H1 (cell line): ENCODE measurements around the gene FMO5. TPM values are rescaled to one million over a fixed set of nuclear protein-coding genes. Genes with fewer than 3 reads are reported as not detected.
A peak's percentile ranks its signal among the peaks of the same experiment; 100 is the strongest.

Experiments used
- CTCF ChIA-PET: fragments of 300-600 bp; sonication (Branson Sonifier 250); formaldehyde crosslinking; loops from one replicate; lab custom pipeline; 2021; ENCODE audit not compliant: partially characterized antibody; lab: Charles Lee
- POLR2A ChIA-PET: fragments of 300-600 bp; sonication (Branson Sonifier 250); formaldehyde crosslinking; loops from one replicate; lab custom pipeline; 2021; ENCODE audit warnings: inconsistent platforms; ENCODE audit not compliant: partially characterized antibody; lab: Charles Lee
- DNase-seq, 2 experiments: peaks; one replicate each; pipeline versions ENCODE4 v3.0.0 to v3.0.0-alpha.2; 2010 to 2022; ENCODE audit warnings: low spot score in 2 of 2, low read depth in 1 of 2, mixed read lengths in 1 of 2
- FAIRE-seq: peaks from 2 replicates; lab custom pipeline; 2011; peaks lifted over from hg19 to GRCh38; lab: Jason Lieb, UNC
- H2AFZ ChIP-seq: 2 replicates; pipeline ENCODE4 v1.8.1; 2012; ENCODE audit warnings: low read length, inconsistent platforms
- H2AK5ac ChIP-seq: 2 replicates; pipeline ENCODE4 v1.6.1; 2013; ENCODE audit warnings: low read depth, low read length
- H2BK120ac ChIP-seq: replicated peaks from 2 replicates; pipeline ENCODE3; 2013; ENCODE audit warnings: low read depth, low read length, inconsistent platforms
- H2BK12ac ChIP-seq: 2 replicates; pipeline ENCODE4 v1.6.1; 2013; ENCODE audit warnings: low read depth, low read length
- H2BK15ac ChIP-seq: 2 replicates; pipeline ENCODE4 v1.6.1; 2013; ENCODE audit warnings: low read length
- H2BK20ac ChIP-seq: 2 replicates; pipeline ENCODE4 v1.6.1; 2013; ENCODE audit warnings: low read length
- H2BK5ac ChIP-seq: 2 replicates; pipeline ENCODE4 v1.6.1; 2013; ENCODE audit warnings: low read depth, low read length
- H3K14ac ChIP-seq: 2 replicates; pipeline ENCODE4 v1.6.1; 2013; ENCODE audit warnings: inconsistent platforms; ENCODE audit not compliant: insufficient read length
- H3K18ac ChIP-seq: 2 replicates; pipeline ENCODE4 v1.6.1; 2013; ENCODE audit warnings: low read length; ENCODE audit errors: extremely low read depth
- H3K23ac ChIP-seq: 2 replicates; pipeline ENCODE4 v1.6.1; 2013; ENCODE audit warnings: inconsistent platforms; ENCODE audit not compliant: insufficient read length
- H3K23me2 ChIP-seq: 2 replicates; pipeline ENCODE4 v1.6.1; 2013; ENCODE audit warnings: low read depth, low read length
- H3K27ac ChIP-seq: 2 replicates; pipeline ENCODE4 v1.6.1; 2011; ENCODE audit warnings: low read depth, low read length, inconsistent platforms
- H3K27me3 ChIP-seq, 4 experiments: replicated peaks in 1 of 4; 1 replicate in 1 of 4; 2 replicates in 3 of 4; pipeline versions ENCODE4 v1.6.1 to v1.8.1; 2011 to 2013; ENCODE audit warnings: low read length in 3 of 4, mild to moderate bottlenecking in 3 of 4, inconsistent platforms in 2 of 4, mixed read lengths in 2 of 4, moderate library complexity in 1 of 4; ENCODE audit not compliant: control insufficient read depth in 3 of 4, insufficient read depth in 3 of 4; ENCODE audit errors: extremely low read depth in 1 of 4
- H3K36me3 ChIP-seq, 4 experiments: 2 replicates each; pipeline versions ENCODE4 v1.6.1 to v1.8.1; 2011 to 2013; ENCODE audit warnings: mild to moderate bottlenecking in 4 of 4, low read length in 3 of 4, moderate library complexity in 2 of 4, control low read depth in 1 of 4, inconsistent platforms in 1 of 4; ENCODE audit not compliant: insufficient read depth in 4 of 4, control insufficient read depth in 2 of 4
- H3K4ac ChIP-seq: replicated peaks from 2 replicates; pipeline ENCODE3; 2013; ENCODE audit warnings: low read length, low read depth, mixed read lengths, inconsistent platforms; ENCODE audit not compliant: insufficient read length
- H3K4me1 ChIP-seq, 4 experiments: replicated peaks in 1 of 4; 1 replicate in 1 of 4; 2 replicates in 3 of 4; pipeline versions ENCODE4 v1.6.1 to v1.8.1; 2011 to 2013; ENCODE audit warnings: low read length in 3 of 4, inconsistent platforms in 2 of 4, mixed read lengths in 1 of 4; ENCODE audit not compliant: insufficient read depth in 4 of 4, control insufficient read depth in 3 of 4
- H3K4me2 ChIP-seq, 2 experiments: 2 replicates each; pipeline versions ENCODE4 v1.6.1 to v1.8.1; 2011 to 2013; ENCODE audit warnings: low read depth in 2 of 2, low read length in 2 of 2, control low read depth in 1 of 2, inconsistent platforms in 1 of 2, mild to moderate bottlenecking in 1 of 2; ENCODE audit not compliant: insufficient read depth in 1 of 2
- H3K4me3 ChIP-seq, 4 experiments: fragments of 200-600, 300-600 bp in 1 of 4; sonication (generic), shearing (Covaris generic), sonication (Bioruptor Twin) in 1 of 4; 2 replicates each; pipeline versions ENCODE4 v1.5.1 to v1.8.1; 2011 to 2016; ENCODE audit warnings: low read length in 4 of 4, low read depth in 3 of 4, control low read depth in 2 of 4, inconsistent platforms in 2 of 4, mild to moderate bottlenecking in 2 of 4, mixed read lengths in 1 of 4, moderate library complexity in 1 of 4; ENCODE audit not compliant: insufficient read depth in 2 of 4; ENCODE audit errors: extremely low read depth in 1 of 4
- H3K56ac ChIP-seq: replicated peaks from 2 replicates; pipeline ENCODE3; 2013; ENCODE audit warnings: low read depth, mild to moderate bottlenecking, mixed read lengths, low read length, inconsistent platforms; ENCODE audit not compliant: insufficient read length
- H3K79me1 ChIP-seq: 2 replicates; pipeline ENCODE4 v1.6.1; 2013; ENCODE audit warnings: low read depth, low read length, control low read depth
- H3K79me2 ChIP-seq, 2 experiments: 2 replicates each; pipeline versions ENCODE4 v1.6.1 to v1.8.1; 2012 to 2013; ENCODE audit warnings: low read length in 2 of 2, mild to moderate bottlenecking in 2 of 2, inconsistent platforms in 1 of 2; ENCODE audit not compliant: insufficient read depth in 2 of 2, control insufficient read depth in 1 of 2
- H3K9ac ChIP-seq, 4 experiments: replicated peaks in 1 of 4; 1 replicate in 1 of 4; 2 replicates in 3 of 4; pipeline versions ENCODE4 v1.6.1 to v1.8.1; 2011 to 2013; ENCODE audit warnings: low read depth in 3 of 4, low read length in 3 of 4, control low read depth in 2 of 4, mild to moderate bottlenecking in 2 of 4, moderate library complexity in 2 of 4, inconsistent platforms in 1 of 4; ENCODE audit errors: extremely low read depth in 1 of 4
- H3K9me3 ChIP-seq, 2 experiments: 2 replicates each; pipeline versions ENCODE4 v1.6.1 to v1.8.1; 2012 to 2013; ENCODE audit warnings: mild to moderate bottlenecking in 2 of 2, moderate library complexity in 2 of 2, control low read depth in 1 of 2, inconsistent platforms in 1 of 2, low read depth in 1 of 2, low read length in 1 of 2, mixed read lengths in 1 of 2; ENCODE audit not compliant: insufficient read depth in 2 of 2
- H4K20me1 ChIP-seq, 2 experiments: replicated peaks in 1 of 2; 2 replicates each; pipeline versions ENCODE3 to v1.8.1; 2011 to 2013; ENCODE audit warnings: inconsistent platforms in 2 of 2, low read length in 2 of 2, mild to moderate bottlenecking in 1 of 2; ENCODE audit not compliant: insufficient read depth in 2 of 2, control insufficient read depth in 1 of 2
- H4K5ac ChIP-seq: 2 replicates; pipeline ENCODE4 v1.6.1; 2013; ENCODE audit warnings: low read length, low read depth, mixed read lengths, inconsistent platforms; ENCODE audit not compliant: insufficient read length
- H4K8ac ChIP-seq: 2 replicates; pipeline ENCODE4 v1.8.0; 2013; ENCODE audit warnings: mild to moderate bottlenecking, moderate library complexity, low read length, inconsistent platforms; ENCODE audit not compliant: insufficient read depth; ENCODE audit errors: extremely low read depth
- H4K91ac ChIP-seq: replicated peaks from 2 replicates; pipeline ENCODE3; 2013; ENCODE audit warnings: low read length, mixed read lengths, inconsistent platforms; ENCODE audit not compliant: insufficient read length
- ASH2L ChIP-seq: fragments of 200-600, 300-600 bp; sonication (generic); IDR thresholded peaks from one replicate; pipeline ENCODE4 v1.7.1; 2017; ENCODE audit warnings: low read length
- CREB1 ChIP-seq: IDR thresholded peaks from 2 replicates; pipeline ENCODE4 v1.6.1; 2012; ENCODE audit warnings: inconsistent platforms
- EGR1 ChIP-seq: IDR thresholded peaks from 2 replicates; pipeline ENCODE4 v1.6.1; 2011; ENCODE audit warnings: low read depth, low read length, borderline replicate concordance
- GTF2F1 ChIP-seq: IDR thresholded peaks from 2 replicates; pipeline ENCODE4 v1.6.1; 2012; ENCODE audit warnings: low read depth, low read length, improper control_type of control experiment, borderline replicate concordance
- KDM1A ChIP-seq: fragments of 200-600, 300-600 bp; sonication (generic); IDR thresholded peaks from 2 replicates; pipeline ENCODE4 v1.7.1; 2016; ENCODE audit warnings: mild to moderate bottlenecking, low read length, borderline replicate concordance
- NRF1 ChIP-seq: IDR thresholded peaks from 2 replicates; pipeline ENCODE4 v1.6.1; 2011; ENCODE audit warnings: mild to moderate bottlenecking, low read depth, low read length, improper control_type of control experiment
- PHF8 ChIP-seq: fragments of 200-600 bp; sonication (generic); conservative IDR thresholded peaks from 2 replicates; pipeline ENCODE4 v1.7.1; 2012; ENCODE audit warnings: low read depth, mild to moderate bottlenecking, inconsistent platforms, low read length, moderate library complexity
- RAD21 ChIP-seq, 2 experiments: IDR thresholded peaks in 1 of 2; conservative IDR thresholded peaks in 1 of 2; 2 replicates each; pipeline ENCODE4 v1.6.1; 2011; ENCODE audit warnings: low read depth in 2 of 2, low read length in 2 of 2, improper control_type of control experiment in 1 of 2, inconsistent platforms in 1 of 2, mild to moderate bottlenecking in 1 of 2, moderate library complexity in 1 of 2
- SP1 ChIP-seq: IDR thresholded peaks from 2 replicates; pipeline ENCODE4 v1.6.1; 2011; ENCODE audit warnings: low read depth, low read length
- SUZ12 ChIP-seq: fragments of 200-600 bp; sonication (generic); IDR thresholded peaks from 2 replicates; pipeline ENCODE4 v1.6.1; 2012; ENCODE audit warnings: mild to moderate bottlenecking, inconsistent platforms, low read length, moderate library complexity, mixed read lengths
- YY1 ChIP-seq: IDR thresholded peaks from 2 replicates; pipeline ENCODE4 v1.6.1; 2011; ENCODE audit warnings: low read depth, mild to moderate bottlenecking, low read length
- WGBS, 2 experiments: shearing (Covaris generic) in 1 of 2; methylation state at CpG; one replicate each; pipeline versions ENCODE4 v1.1.6 to v1.1.7; 2013 to 2015; ENCODE audit warnings: low lambda C conversion rate in 2 of 2, mixed read lengths in 2 of 2, inconsistent platforms in 1 of 2, low coverage in 1 of 2, missing lambda C conversion rate in 1 of 2; ENCODE audit not compliant: insufficient replicate concordance in 2 of 2, insufficient coverage in 1 of 2, insufficient read length in 1 of 2; ENCODE audit errors: extremely low coverage in 1 of 2, missing lambda C conversion rate in 1 of 2; 5-methylcytosine and 5-hydroxymethylcytosine counted together
- polyA plus RNA-seq, 7 experiments: library from polyadenylated mRNA; depleted of rRNA in 3 of 7; stranded (reverse) in 5 of 7; unstranded in 2 of 7; fragments of >200 nt in 5 of 7; fragments of 200-250 nt in 2 of 7; gene quantifications; 1 replicate in 5 of 7; 2 replicates in 1 of 7; 4 replicates in 1 of 7; pipeline versions ENCODE4 v1.2.1 to v1.2.3, GENCODE V29; 2011 to 2013; ENCODE audit warnings: missing spikeins in 2 of 7, mixed read lengths in 2 of 7
- total RNA-seq: library from RNA; stranded (reverse); fragmentation: NEBNext Ultra II Directional; extraction: Animal tissue kit (Norgen Biotek cat#: 25700); gene quantifications from 2 replicates; pipeline ENCODE4 v1.2.1, GENCODE V29; 2021

Gene FMO5
- total and polyA plus RNA-seq, 2 of the 8 experiments (the other 6 are each of a cell fraction or from before 2014, with no cell fraction given): 0.27 to 0.34 TPM

GRCh38 chr1:147242449-147243227, 17.5 kb upstream of the FMO5 start, which contains the start of gene CHD1L:
Gene CHD1L, plus strand, starts transcription at chr1:147242684. Its CDS starts 20 bp downstream, at chr1:147242704.
- Histone ChIP-seq H2BK12ac (no peak within 1 kb of the TSS), H3K79me2 (peaks cover 11 to 46% of the 10 kb centered on the region in 2 experiments), H4K8ac (peak within 1 kb of the TSS; percentile 83), H3K4ac (peak within 1 kb of the TSS; percentile 79), H2BK120ac (peak within 1 kb of the TSS; percentile 90), H2AK5ac (no peak within 1 kb of the TSS), H3K56ac (peak within 1 kb of the TSS; percentile 73), H3K4me2 (peak within 1 kb of the TSS; percentile 63 to 70), H3K27ac (peak within 1 kb of the TSS; percentile 76; the same call in 1 of the 2 replicates), H3K4me1 (peaks cover 0 to 16% (median 2%) of the 10 kb centered on the region in 4 experiments; a peak in 4 of 7 replicates), H2AFZ (peak within 1 kb of the TSS; percentile 81), H3K79me1 (peaks cover 4% of the 10 kb centered on the region; the same call in 1 of the 2 replicates), H3K27me3 (no peaks in the 10 kb centered on the region), H3K9me3 (no peaks in the 10 kb centered on the region), H2BK20ac (no peak within 1 kb of the TSS), H3K9ac (peak within 1 kb of the TSS; percentile 62 to 89 (median 82); a peak in 6 of 7 replicates), H3K18ac (peak within 1 kb of the TSS; percentile 85; the same call in 1 of the 2 replicates), H4K5ac (peak within 1 kb of the TSS; percentile 86), H4K91ac (peak within 1 kb of the TSS; percentile 79), H3K36me3 (no peaks in the 10 kb centered on the region), H3K4me3 (peak within 1 kb of the TSS; percentile 53 to 98 (median 85)), H2BK15ac (no peak within 1 kb of the TSS), H2BK5ac (peak within 1 kb of the TSS; percentile 95; the same call in 1 of the 2 replicates), H3K23ac (no peak within 1 kb of the TSS), H3K23me2 (peaks cover 4% of the 10 kb centered on the region; the same call in 1 of the 2 replicates), H3K14ac (no peak within 1 kb of the TSS), H4K20me1 (peaks cover 0 to 4% of the 10 kb centered on the region in 2 experiments)
- ChIA-PET POLR2A (interaction anchor here (0.6 to 3.9 kb wide), 10 partner anchors 17 to 195 kb away, joined by 3 to 48 read pairs (median 4); partner anchors contain the start of genes FMO5 and PRKAB2), CTCF (interaction anchor here (0.7 to 2.2 kb wide), 16 partner anchors 12 to 93 kb away, joined by 3 to 22 read pairs (median 5); partner anchors contain the start of genes FMO5 and PRKAB2)
- 1% methylated on average over 61 of the region's 82 CpGs; no CpG with 5 or more reads in 1 of the 2 experiments for WGBS, 2 experiments
- no peak for FAIRE-seq
- peak; percentile 80 to 93 for DNase-seq
- TF ChIP-seq GTF2F1 (no peak), ASH2L (peak; percentile 98), EGR1 (peak; percentile 43; the same call in 1 of the 2 replicates), PHF8 (peak; percentile 97), NRF1 (no peak), SP1 (no peak), YY1 (peak; percentile 65; the same call in 1 of the 2 replicates), KDM1A (no peak), SUZ12 (no peak), CREB1 (peak; percentile 61), RAD21 (IDR thresholded peaks at IDR 0.05 in 1 of 2, conservative IDR thresholded peaks at IDR 0.05 in 1 of 2; ENCODE audit: low read depth in 2 of 2, low read length in 2 of 2) (peak; percentile 91 to 97)
